ENCODE results near the gene LEKR1. TPM values are rescaled to one million over a fixed set of nuclear protein-coding genes. Genes with fewer than 3 reads are reported as not detected.
"Not testable (repeated sequence)": the region's sequence is repeated elsewhere in the genome, so short reads cannot be mapped to it uniquely, and the experiment has no call there.

The LEKR1 gene
- polyA plus RNA-seq, 1 donor from 2014 or later: 2.7 TPM

GRCh38 chr3:156908398-156908797 lies 82.2 kb downstream of the LEKR1 start:
- Histone ChIP-seq H3K27me3 (ENCODE audit: insufficient read depth, low read depth, low read length) (no peaks in the 10 kb centered on the region), H2AFZ (ENCODE audit: low read depth, low read length) (no peak overlapping the region), H3K36me3 (ENCODE audit: insufficient read depth, low read length) (no peaks in the 10 kb centered on the region), H3K9ac (ENCODE audit: low read length) (no peak overlapping the region), H3K27ac (ENCODE audit: low read length) (no peak overlapping the region), H3K79me2 (replicated peaks; ENCODE audit: insufficient read depth, low read length) (no peaks in the 10 kb centered on the region), H3K9me2 (ENCODE audit: insufficient read depth, low read length) (no peaks in the 10 kb centered on the region), H3F3A (ENCODE audit: insufficient read depth, low read length, poor library complexity, severe bottlenecking) (no peaks in the 10 kb centered on the region), H3K4me3 (ENCODE audit: low read length) (no peak overlapping the region), H3K4me2 (ENCODE audit: low read length) (no peak overlapping the region), H4K20me1 (ENCODE audit: insufficient read depth) (no peaks in the 10 kb centered on the region), H3K9me3 (ENCODE audit: low read length) (no peaks in the 10 kb centered on the region)
- TF ChIP-seq REST (IDR thresholded peaks at IDR 0.05; ENCODE audit: borderline replicate concordance): no peak
- no peak for TF ChIP-seq TAF1 (IDR thresholded peaks at IDR 0.05; ENCODE audit: low read depth)
- TF ChIP-seq EP300 (conservative IDR thresholded peaks at IDR 0.05; ENCODE audit: poor library complexity, severe bottlenecking): no peak
- no peak for TF ChIP-seq SMC3 (conservative IDR thresholded peaks at IDR 0.05; ENCODE audit: poor library complexity)
- TF ChIP-seq POLR2AphosphoS5 (IDR thresholded peaks at IDR 0.05): no peak
- TF ChIP-seq EZH2 (IDR thresholded peaks at IDR 0.05; ENCODE audit: borderline replicate concordance, insufficient read depth, low read length, poor library complexity, severe bottlenecking): no peak
- no peak for TF ChIP-seq RAD21 (conservative IDR thresholded peaks at IDR 0.05)
- TF ChIP-seq CTCF (IDR thresholded peaks at IDR 0.05; ENCODE audit: poor library complexity, severe bottlenecking): no peak
- TF ChIP-seq MXI1 (conservative IDR thresholded peaks at IDR 0.05; ENCODE audit: poor library complexity, severe bottlenecking): no peak

GRCh38 chr3:156910022-156910421 lies 83.9 kb downstream of the LEKR1 start:
- H3K27ac ChIP-seq (ENCODE audit: low read length): no peak overlapping the region
- no peaks in the 10 kb centered on the region for H3K27me3 ChIP-seq (ENCODE audit: insufficient read depth, low read depth, low read length)

GRCh38 chr3:156910831-156911230 lies 84.7 kb downstream of the LEKR1 start:
- not testable (repeated sequence) for H3K27me3 ChIP-seq (ENCODE audit: insufficient read depth, low read depth, low read length); H4K20me1 ChIP-seq (ENCODE audit: insufficient read depth); H3K36me3 ChIP-seq (ENCODE audit: insufficient read depth, low read length); H3K79me2 ChIP-seq (replicated peaks; ENCODE audit: insufficient read depth, low read length); H3K9ac ChIP-seq (ENCODE audit: low read length); H3K27ac ChIP-seq (ENCODE audit: low read length); H3K9me2 ChIP-seq (ENCODE audit: insufficient read depth, low read length); H2AFZ ChIP-seq (ENCODE audit: low read depth, low read length); H3F3A ChIP-seq (ENCODE audit: insufficient read depth, low read length, poor library complexity, severe bottlenecking); H3K4me3 ChIP-seq (ENCODE audit: low read length); H3K4me2 ChIP-seq (ENCODE audit: low read length); H3K9me3 ChIP-seq (ENCODE audit: low read length)

More at GRCh38 chr3:156910022-156910421, 83.9 kb downstream of the LEKR1 start:
- Histone ChIP-seq H3K79me2 (replicated peaks; ENCODE audit: insufficient read depth, low read length) (no peaks in the 10 kb centered on the region), H3K9ac (ENCODE audit: low read length) (no peak overlapping the region), H3K4me3 (ENCODE audit: low read length) (no peak overlapping the region), H3K9me2 (ENCODE audit: insufficient read depth, low read length) (no peaks in the 10 kb centered on the region), H3K36me3 (ENCODE audit: insufficient read depth, low read length) (no peaks in the 10 kb centered on the region), H4K20me1 (ENCODE audit: insufficient read depth) (no peaks in the 10 kb centered on the region), H3K9me3 (ENCODE audit: low read length) (no peaks in the 10 kb centered on the region), H3F3A (ENCODE audit: insufficient read depth, low read length, poor library complexity, severe bottlenecking) (no peaks in the 10 kb centered on the region), H3K4me2 (ENCODE audit: low read length) (no peak overlapping the region), H2AFZ (ENCODE audit: low read depth, low read length) (no peak overlapping the region)
- TF ChIP-seq MXI1 (conservative IDR thresholded peaks at IDR 0.05; ENCODE audit: poor library complexity, severe bottlenecking): no peak
- TF ChIP-seq POLR2AphosphoS5 (IDR thresholded peaks at IDR 0.05): no peak

- H3K36me3 ChIP-seq (ENCODE audit: insufficient read depth, low read length); H2AFZ ChIP-seq (ENCODE audit: low read depth, low read length); H3K27ac ChIP-seq (ENCODE audit: low read length); H4K20me1 ChIP-seq (ENCODE audit: insufficient read depth); H3K9ac ChIP-seq (ENCODE audit: low read length); H3K27me3 ChIP-seq (ENCODE audit: insufficient read depth, low read depth, low read length); H3K79me2 ChIP-seq (replicated peaks; ENCODE audit: insufficient read depth, low read length); H3K4me2 ChIP-seq (ENCODE audit: low read length); H3K9me2 ChIP-seq (ENCODE audit: insufficient read depth, low read length); H3F3A ChIP-seq (ENCODE audit: insufficient read depth, low read length, poor library complexity, severe bottlenecking); H3K9me3 ChIP-seq (ENCODE audit: low read length); H3K4me3 ChIP-seq (ENCODE audit: low read length): not testable (repeated sequence)
Measured at GRCh38 chr3:156914300-156914699, 88.1 kb downstream of the LEKR1 start.

Measured in neural cell (in vitro differentiated cells).